GM12891 (cell line): ENCODE data around the gene PEX14.
"Not testable (repeated sequence)": the region's sequence is repeated elsewhere in the genome, so short reads cannot be mapped to it uniquely, and the experiment has no call there.

Experiments used
- POLR2A ChIP-seq: IDR thresholded peaks from 2 replicates; pipeline ENCODE4 v1.6.1; 2011; ENCODE audit warnings: low read depth, low read length, control low read depth
- POLR2AphosphoS5 ChIP-seq: IDR thresholded peaks from 2 replicates; pipeline ENCODE4 v1.6.1; 2011; ENCODE audit warnings: low read depth, low read length, control low read depth

GRCh38 chr1:10474309-10474612 lies 489 bp upstream of the PEX14 start:
- not testable (repeated sequence) for TF ChIP-seq POLR2A, POLR2AphosphoS5
